Endothelial cell of umbilical vein (primary cell): ENCODE measurements around the gene THSD4. TPM values are rescaled to one million over a fixed set of nuclear protein-coding genes. Genes with fewer than 3 reads are reported as not detected.

Experiments used
- BruUV-seq: library from RNA; stranded (reverse); fragments of 400-500 nt; replicated peaks from 2 replicates; lab custom pipeline; 2021; lab: Mats Ljungman, UMichigan
- CTCF ChIA-PET: fragments of 300-600, 350-600 bp; sonication (Branson Sonifier 250); formaldehyde crosslinking; loops from one replicate; lab custom pipeline; 2021; ENCODE audit warnings: antibody characterized with exemption, inconsistent platforms; lab: Charles Lee
- POLR2A ChIA-PET: fragments of 300-600, 350-600 bp; sonication (Branson Sonifier 250); formaldehyde crosslinking; loops from one replicate; lab custom pipeline; 2021; ENCODE audit warnings: antibody characterized with exemption, inconsistent platforms; lab: Charles Lee
- DNase-seq: peaks from one replicate; pipeline ENCODE4 v3.0.0-alpha.2; 2011; ENCODE audit warnings: low read depth, low spot score
- FAIRE-seq: peaks from 2 replicates; lab custom pipeline; 2011; peaks lifted over from hg19 to GRCh38; lab: Jason Lieb, UNC
- H2AFZ ChIP-seq: 2 replicates; pipeline ENCODE4 v1.6.0; 2012; ENCODE audit warnings: low read depth, low read length, control low read depth, inconsistent platforms
- H3K27ac ChIP-seq: 2 replicates; pipeline ENCODE4 v1.5.1; 2011; ENCODE audit warnings: low read depth, mild to moderate bottlenecking, control low read depth, low read length, moderate library complexity; ENCODE audit not compliant: insufficient read depth
- H3K27me3 ChIP-seq, 2 experiments: 2 replicates each; pipeline versions ENCODE4 v1.6.0 to v1.6.1; 2011; ENCODE audit warnings: low read length in 2 of 2, mixed read lengths in 1 of 2; ENCODE audit not compliant: control insufficient read depth in 2 of 2, insufficient read depth in 2 of 2
- H3K36me3 ChIP-seq, 2 experiments: 2 replicates in 1 of 2; 3 replicates in 1 of 2; pipeline ENCODE4 v1.5.1; 2011; ENCODE audit warnings: low read length in 2 of 2, mild to moderate bottlenecking in 1 of 2, moderate library complexity in 1 of 2; ENCODE audit not compliant: control insufficient read depth in 2 of 2, insufficient read depth in 2 of 2; ENCODE audit errors: extremely low read depth in 1 of 2
- H3K4me1 ChIP-seq: 3 replicates; pipeline ENCODE4 v1.5.1; 2011; ENCODE audit warnings: mild to moderate bottlenecking, low read length; ENCODE audit not compliant: control insufficient read depth, insufficient read depth; ENCODE audit errors: extremely low read depth
- H3K4me2 ChIP-seq: 2 replicates; pipeline ENCODE4 v1.6.1; 2011; ENCODE audit warnings: low read length, control low read depth, mixed read lengths; ENCODE audit not compliant: insufficient read depth
- H3K4me3 ChIP-seq, 3 experiments: fragments of 200-600 bp in 1 of 3; sonication (generic), shearing (Covaris generic) in 1 of 3; replicated peaks in 1 of 3; 2 replicates each; pipeline ENCODE4 v1.5.1; 2011 to 2016; ENCODE audit warnings: control low read depth in 3 of 3, low read length in 3 of 3, mild to moderate bottlenecking in 2 of 3, inconsistent platforms in 1 of 3, low read depth in 1 of 3, moderate library complexity in 1 of 3; ENCODE audit not compliant: insufficient read depth in 1 of 3
- H3K79me2 ChIP-seq: 2 replicates; pipeline ENCODE4 v1.6.0; 2012; ENCODE audit warnings: low read length, inconsistent platforms; ENCODE audit not compliant: control insufficient read depth, insufficient read depth
- H3K9ac ChIP-seq: replicated peaks from 2 replicates; pipeline ENCODE3; 2011; ENCODE audit warnings: low read length, control low read depth; ENCODE audit not compliant: insufficient read depth; ENCODE audit errors: extremely low read depth
- H3K9me1 ChIP-seq: replicated peaks from 3 replicates; pipeline ENCODE4 v1.6.0; 2011; ENCODE audit warnings: mild to moderate bottlenecking, low read length; ENCODE audit not compliant: control insufficient read depth, insufficient read depth; ENCODE audit errors: extremely low read depth
- H3K9me3 ChIP-seq: replicated peaks from 2 replicates; pipeline ENCODE4 v1.5.1; 2012; ENCODE audit warnings: low read length, inconsistent platforms; ENCODE audit not compliant: control insufficient read depth, insufficient read depth
- H4K20me1 ChIP-seq: replicated peaks from 2 replicates; pipeline ENCODE3; 2011; ENCODE audit warnings: mild to moderate bottlenecking, low read length; ENCODE audit not compliant: control insufficient read depth, insufficient read depth; ENCODE audit errors: extremely low read depth
- EZH2 ChIP-seq: IDR thresholded peaks from 2 replicates; pipeline ENCODE4 v1.6.1; 2012; ENCODE audit warnings: borderline replicate concordance, low read depth, mild to moderate bottlenecking, moderate library complexity, low read length, inconsistent platforms; ENCODE audit not compliant: severe bottlenecking
- FOS ChIP-seq: IDR thresholded peaks from 2 replicates; pipeline ENCODE4 v1.6.1; 2011; ENCODE audit warnings: mild to moderate bottlenecking, low read length, moderate library complexity, borderline replicate concordance; ENCODE audit not compliant: insufficient read depth
- GATA2 ChIP-seq: IDR thresholded peaks from 2 replicates; pipeline ENCODE4 v1.7.0; 2011; ENCODE audit warnings: low read depth, mild to moderate bottlenecking, moderate library complexity, mixed read lengths, low read length; ENCODE audit not compliant: insufficient read length, insufficient read depth
- JUN ChIP-seq: IDR thresholded peaks from 2 replicates; pipeline ENCODE4 v1.6.1; 2011; ENCODE audit warnings: borderline replicate concordance, low read depth; ENCODE audit not compliant: insufficient read length, insufficient read depth
- MYC ChIP-seq: IDR thresholded peaks from one replicate; pipeline ENCODE4 v1.6.1; 2011; ENCODE audit warnings: mild to moderate bottlenecking, low read depth, low read length
- POLR2A ChIP-seq: IDR thresholded peaks from 2 replicates; pipeline ENCODE4 v1.6.1; 2012; ENCODE audit warnings: low read depth, mild to moderate bottlenecking, control low read depth, low read length
- POLR2AphosphoS5 ChIP-seq: IDR thresholded peaks from 2 replicates; pipeline ENCODE4 v1.6.1; 2012; ENCODE audit warnings: low read depth, mild to moderate bottlenecking, control low read depth, low read length, moderate library complexity; ENCODE audit not compliant: insufficient read depth
- dilution Hi-C: fragments of 300-500 bp; cut with MboI; formaldehyde crosslinking; loops from one replicate; pipeline ENCODE4 v1.15.0; 2019; ENCODE audit warnings: low sequenced_read_pairs; ENCODE audit not compliant: extremely low pct_ligation_motif_present
- intact Hi-C: fragments of 100-400 bp; cut with micrococcal nuclease; formaldehyde crosslinking; loops from one replicate; pipeline ENCODE4 v1.10.0; 2022
- polyA plus RNA-seq, 4 experiments: library from polyadenylated mRNA; depleted of rRNA in 3 of 4; stranded (reverse) in 3 of 4; unstranded in 1 of 4; fragments of >200 nt; gene quantifications; 2 replicates each; pipeline versions ENCODE4 v1.2.1 to v1.2.3, GENCODE V29; 2011 to 2012; ENCODE audit warnings: missing spikeins in 1 of 4
- total RNA-seq: library from RNA; stranded (reverse); gene quantifications from 2 replicates; pipeline ENCODE4 v1.2.3, GENCODE V29; 2021
- TF ChIP-seq, protein P1 (sequence below): IDR thresholded peaks from 2 replicates; pipeline ENCODE4 v1.6.1; 2011; ENCODE audit not compliant: insufficient read depth, insufficient read length
- TF ChIP-seq, protein P2 (sequence below), 2 donors: IDR thresholded peaks; 1 replicate in 1 of 2; 2 replicates in 1 of 2; pipeline ENCODE4 v1.5.1; 2011; ENCODE audit warnings: low read length in 2 of 2, mild to moderate bottlenecking in 2 of 2, moderate library complexity in 2 of 2, control low read depth in 1 of 2, inconsistent platforms in 1 of 2, low read depth in 1 of 2; ENCODE audit not compliant: insufficient read depth in 1 of 2; ENCODE audit errors: extremely low read depth in 1 of 2

Gene THSD4
- total and polyA plus RNA-seq, 2 donors (not counting 3 experiments of a cell fraction or from before 2014, with no cell fraction given), result 9.9 to 25.4 TPM

DNA sequence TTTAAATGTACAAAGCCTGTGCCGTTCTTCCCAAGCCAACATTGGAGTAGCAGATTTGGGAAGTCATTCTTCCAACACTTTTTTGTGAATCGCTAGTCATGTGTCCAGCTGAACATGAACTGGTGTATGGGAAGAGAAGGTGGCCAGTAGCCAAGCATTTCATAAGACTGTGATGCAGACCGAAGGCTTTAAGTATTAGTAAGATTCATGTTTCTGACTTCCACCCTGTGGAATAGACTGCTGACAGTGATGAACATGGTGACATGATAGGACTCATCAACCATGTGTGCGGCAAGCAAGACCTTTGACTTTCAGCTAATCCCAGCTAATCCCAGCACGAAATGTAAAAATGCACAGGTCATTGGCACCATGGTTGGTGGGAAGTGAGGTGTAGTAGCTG, 48.3 kb upstream of the THSD4 start:
- Histone ChIP-seq H2AFZ (no peak overlapping the region), H3K9me1 (no peaks in the 10 kb centered on the region), H3K9ac (no peak overlapping the region), H3K36me3 (no peaks in the 10 kb centered on the region), H3K79me2 (no peaks in the 10 kb centered on the region), H3K9me3 (no peaks in the 10 kb centered on the region), H3K4me1 (no peaks in the 10 kb centered on the region), H3K27me3 (no peaks in the 10 kb centered on the region), H4K20me1 (no peaks in the 10 kb centered on the region), H3K27ac (no peak overlapping the region), H3K4me3 (no peak overlapping the region), H3K4me2 (no peak overlapping the region)
- dilution Hi-C loops (no loop called here), intact Hi-C loops (no loop called here)
- TF ChIP-seq FOS (no peak), JUN (no peak), GATA2 (no peak), POLR2A (no peak), POLR2AphosphoS5 (no peak), MYC (no peak), EZH2 (no peak)
- TF ChIP-seq, protein P1, sequence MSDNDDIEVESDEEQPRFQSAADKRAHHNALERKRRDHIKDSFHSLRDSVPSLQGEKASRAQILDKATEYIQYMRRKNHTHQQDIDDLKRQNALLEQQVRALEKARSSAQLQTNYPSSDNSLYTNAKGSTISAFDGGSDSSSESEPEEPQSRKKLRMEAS, result no peak
- TF ChIP-seq, protein P2, sequence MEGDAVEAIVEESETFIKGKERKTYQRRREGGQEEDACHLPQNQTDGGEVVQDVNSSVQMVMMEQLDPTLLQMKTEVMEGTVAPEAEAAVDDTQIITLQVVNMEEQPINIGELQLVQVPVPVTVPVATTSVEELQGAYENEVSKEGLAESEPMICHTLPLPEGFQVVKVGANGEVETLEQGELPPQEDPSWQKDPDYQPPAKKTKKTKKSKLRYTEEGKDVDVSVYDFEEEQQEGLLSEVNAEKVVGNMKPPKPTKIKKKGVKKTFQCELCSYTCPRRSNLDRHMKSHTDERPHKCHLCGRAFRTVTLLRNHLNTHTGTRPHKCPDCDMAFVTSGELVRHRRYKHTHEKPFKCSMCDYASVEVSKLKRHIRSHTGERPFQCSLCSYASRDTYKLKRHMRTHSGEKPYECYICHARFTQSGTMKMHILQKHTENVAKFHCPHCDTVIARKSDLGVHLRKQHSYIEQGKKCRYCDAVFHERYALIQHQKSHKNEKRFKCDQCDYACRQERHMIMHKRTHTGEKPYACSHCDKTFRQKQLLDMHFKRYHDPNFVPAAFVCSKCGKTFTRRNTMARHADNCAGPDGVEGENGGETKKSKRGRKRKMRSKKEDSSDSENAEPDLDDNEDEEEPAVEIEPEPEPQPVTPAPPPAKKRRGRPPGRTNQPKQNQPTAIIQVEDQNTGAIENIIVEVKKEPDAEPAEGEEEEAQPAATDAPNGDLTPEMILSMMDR (IDR thresholded peaks at IDR 0.05; ENCODE audit: extremely low read depth in 1 of 2, insufficient read depth in 1 of 2, low read depth in 1 of 2, low read length in 2 of 2), result no peak
- POLR2A ChIA-PET, result no interaction called here
- DNase-seq (no peak), FAIRE-seq (no peak)
- CTCF ChIA-PET, result interaction anchor here (1.2 kb wide), 1 partner anchor 10 kb away, joined by 3 read pairs; no protein-coding TSS in a partner anchor
- no TSS peak for BruUV-seq
